H1 (cell line): ENCODE data around the gene GAK. TPM values are rescaled to one million over a fixed set of nuclear protein-coding genes. Genes with fewer than 3 reads are reported as not detected.

Experiments used
- CBX5 ChIP-seq: fragments of 300-800, 300-1000 bp; sonication (generic); IDR thresholded peaks from 2 replicates; pipeline ENCODE4 v1.7.1; 2016; ENCODE audit warnings: antibody characterized with exemption, low read length, low read depth
- KDM5A ChIP-seq: fragments of 200-600 bp; IDR thresholded peaks from 2 replicates; pipeline ENCODE4 v1.7.1; 2012; ENCODE audit warnings: mild to moderate bottlenecking, low read length, inconsistent platforms, mixed read lengths
- TEAD4 ChIP-seq: IDR thresholded peaks from 2 replicates; pipeline ENCODE4 v1.6.1; 2012; ENCODE audit warnings: low read depth, low read length, inconsistent platforms, mixed read lengths
- polyA plus RNA-seq, 7 experiments: library from polyadenylated mRNA; depleted of rRNA in 3 of 7; stranded (reverse) in 5 of 7; unstranded in 2 of 7; fragments of >200 nt in 5 of 7; fragments of 200-250 nt in 2 of 7; gene quantifications; 1 replicate in 5 of 7; 2 replicates in 1 of 7; 4 replicates in 1 of 7; pipeline versions ENCODE4 v1.2.1 to v1.2.3, GENCODE V29; 2011 to 2013; ENCODE audit warnings: missing spikeins in 2 of 7, mixed read lengths in 2 of 7
- total RNA-seq: library from RNA; stranded (reverse); fragmentation: NEBNext Ultra II Directional; extraction: Animal tissue kit (Norgen Biotek cat#: 25700); gene quantifications from 2 replicates; pipeline ENCODE4 v1.2.1, GENCODE V29; 2021

GAK gene
- total and polyA plus RNA-seq, 2 of the 8 experiments (the other 6 are each of a cell fraction or from before 2014, with no cell fraction given), result 31.5 to 70.8 TPM

DNA sequence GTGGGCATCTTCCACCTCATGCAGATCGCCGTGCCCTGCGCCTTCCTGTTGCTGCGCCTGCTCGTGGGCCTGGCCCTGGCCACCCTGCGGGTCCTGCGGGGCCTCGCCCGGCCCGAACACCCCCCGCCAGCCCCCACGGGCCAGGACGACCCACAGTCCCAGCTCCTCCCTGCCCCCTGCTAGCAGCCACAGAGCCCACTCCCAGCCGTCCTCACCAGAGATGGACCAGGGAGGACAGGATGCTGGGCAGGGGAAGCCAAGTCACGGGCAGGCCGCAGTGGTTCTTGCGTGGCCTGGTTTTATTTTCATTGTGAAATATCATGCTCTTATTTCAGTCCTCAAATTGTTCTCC lies 26.2 kb upstream of the GAK start (continued):
- TF ChIP-seq CBX5 (no peak), TEAD4 (no peak), KDM5A (no peak)
- TF ChIP-seq, all 59 proteins: peak for 0
